Activated CD4-positive, CD25-positive, alpha-beta regulatory T cell (primary cell): Measurements from ENCODE around the gene CMTM8.
A peak's percentile ranks its signal among the peaks of the same experiment; 100 is the strongest.
"Not testable (repeated sequence)": the region's sequence is repeated elsewhere in the genome, so short reads cannot be mapped to it uniquely, and the experiment has no call there.

Experiments
- DNase-seq, 4 experiments: peaks; one replicate each; lab custom pipeline; 2025; lab: John Stamatoyannopoulos, UW

Gene CMTM8

GRCh38 chr3:32379831-32380500, 141.5 kb downstream of the CMTM8 start:
- no peak for DNase-seq

DNA sequence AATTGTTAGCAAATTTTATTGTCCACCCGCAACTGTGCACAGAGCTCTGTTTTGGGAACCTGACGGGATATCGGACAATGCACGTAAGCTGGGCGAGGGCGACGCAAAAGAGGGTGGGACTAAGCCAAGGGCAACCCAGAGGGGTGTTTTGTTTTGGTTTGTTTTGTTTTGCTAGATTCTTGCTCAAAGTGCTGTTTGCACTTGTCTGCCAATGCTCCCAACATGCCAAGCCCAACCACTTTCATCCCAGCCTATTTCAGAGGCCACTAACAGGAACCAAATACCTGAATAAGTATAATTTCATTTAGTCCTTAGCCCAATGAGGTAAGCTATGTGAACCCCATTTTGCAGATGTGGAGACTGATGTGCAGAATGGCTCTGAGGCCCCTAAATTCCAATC, 143.4 kb downstream of the CMTM8 start:
- no peak for DNase-seq

DNA sequence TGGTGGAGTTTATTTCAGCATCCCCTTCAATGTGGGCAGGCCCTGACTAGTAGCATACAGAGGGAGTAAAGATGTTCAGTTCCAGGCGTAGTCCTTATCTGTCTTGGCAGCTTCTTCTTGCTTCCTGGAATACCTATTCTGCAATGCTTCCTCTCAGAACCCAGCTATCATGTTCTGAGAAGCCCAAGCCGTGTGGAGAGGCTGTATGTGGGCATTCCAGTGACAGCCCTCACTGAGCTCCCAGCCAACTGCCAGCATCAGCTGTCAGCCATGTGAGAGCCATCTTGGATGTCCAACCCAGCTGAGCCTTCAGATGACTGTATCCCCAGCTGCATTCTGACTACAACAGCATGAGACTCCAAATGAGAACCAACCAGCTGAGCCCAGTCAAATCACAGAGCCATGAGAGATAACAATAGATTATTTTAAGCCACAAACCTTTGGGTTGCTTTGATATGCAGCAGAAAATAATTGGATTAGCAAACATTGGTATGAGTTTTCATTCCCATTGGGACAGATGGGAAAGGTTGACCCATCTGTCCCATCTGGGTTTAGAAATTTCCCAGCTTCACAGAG, 144.7 kb downstream of the CMTM8 start:
- DNase-seq: no peak

DNA sequence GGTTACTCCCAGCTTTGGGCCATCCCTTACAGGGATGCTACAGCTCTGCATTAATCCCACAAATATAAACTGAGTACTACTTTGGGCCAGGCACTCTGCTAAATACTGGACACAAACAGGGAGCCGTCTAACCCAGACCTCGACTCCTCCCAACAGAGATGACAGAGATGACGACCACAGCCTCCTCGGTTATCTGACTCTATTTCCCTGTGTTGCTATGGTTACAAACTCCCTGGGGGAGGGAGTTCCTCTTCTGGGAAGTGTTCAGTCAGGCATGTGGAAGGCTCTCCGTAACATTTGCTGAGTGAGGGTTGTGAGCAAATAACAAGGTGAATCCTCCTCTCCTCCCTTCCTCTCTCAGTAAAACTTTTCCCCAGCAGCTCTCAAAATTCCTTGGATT, 146.5 kb downstream of the CMTM8 start:
- no peak for DNase-seq

DNA sequence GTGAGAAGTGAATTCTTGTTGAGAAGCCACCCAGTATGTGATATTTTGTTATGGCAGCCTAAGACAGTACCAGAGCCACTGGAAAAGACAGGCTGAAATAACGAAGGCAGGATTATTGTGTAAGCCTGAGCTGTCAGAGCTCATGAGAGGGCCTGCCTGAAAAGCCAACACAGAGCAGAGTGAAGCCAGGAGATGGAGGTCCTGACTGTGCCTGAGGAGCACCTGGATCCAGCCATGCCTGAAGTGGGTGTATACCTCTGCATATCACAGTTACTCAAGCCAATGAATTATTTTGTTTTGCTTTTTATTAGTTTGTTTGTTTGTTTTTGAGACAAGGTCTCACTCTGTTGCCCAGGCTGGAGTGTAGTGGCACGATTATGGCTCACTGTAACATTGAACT, 149.0 kb downstream of the CMTM8 start:
- DNase-seq: no peak

- DNase-seq: not testable (repeated sequence)
Observed at GRCh38 chr3:32389577-32389976, 151.1 kb downstream of the CMTM8 start.

DNA sequence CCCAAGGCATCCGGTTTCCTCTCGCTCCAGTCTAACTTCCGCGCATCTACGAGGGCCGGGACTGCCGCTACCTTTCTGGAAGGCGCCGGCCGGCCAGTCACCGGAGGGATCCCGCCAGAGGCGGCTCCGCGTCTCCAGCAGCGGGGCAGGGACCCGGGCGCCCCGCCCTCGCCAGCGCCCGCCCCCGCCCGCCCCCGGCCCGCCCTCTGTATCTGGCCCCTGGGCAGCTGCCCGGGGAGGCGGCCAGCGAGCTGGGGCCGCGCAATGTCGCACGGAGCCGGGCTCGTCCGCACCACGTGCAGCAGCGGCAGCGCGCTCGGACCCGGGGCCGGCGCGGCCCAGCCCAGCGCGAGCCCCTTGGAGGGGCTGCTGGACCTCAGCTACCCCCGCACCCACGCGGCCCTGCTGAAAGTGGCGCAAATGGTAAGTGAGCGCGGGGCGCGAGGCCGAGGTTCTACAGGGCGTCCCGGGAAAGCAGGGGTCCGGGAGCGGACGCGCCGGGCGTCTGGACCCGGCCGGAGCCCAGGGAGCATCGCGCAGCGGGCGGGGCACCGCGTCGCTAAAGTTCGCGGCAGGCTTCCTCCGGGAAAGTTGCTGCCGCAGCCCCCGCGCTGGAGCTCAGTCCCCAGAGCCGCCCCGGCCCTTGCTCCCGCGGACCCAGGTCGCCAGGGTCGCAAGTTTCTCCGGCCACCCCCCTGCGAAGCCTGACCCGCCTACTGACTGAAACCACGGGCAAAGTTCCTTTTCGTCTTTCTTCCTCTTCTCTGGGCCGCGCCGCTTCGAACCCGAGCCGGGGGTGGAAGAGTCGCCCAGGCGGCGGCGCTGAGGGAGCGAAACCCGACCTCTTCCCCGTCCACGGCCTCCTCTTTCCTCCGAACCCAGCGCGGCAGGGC, 153.4 kb downstream of the CMTM8 start, which contains the start of gene CMTM7:
Gene CMTM7, plus strand, starts transcription at position 211 of the 893 bp plus-strand sequence. Its CDS starts 54 bp downstream, at position 265.
- DNase-seq: peak; percentile 3 to 31 (median 26)

GRCh38 chr3:32392536-32393302, 154.2 kb downstream of the CMTM8 start:
- peak in 1 of 4 experiments; percentile 8 for DNase-seq

- no peak for DNase-seq
Observed at GRCh38 chr3:32395496-32395895, 157.0 kb downstream of the CMTM8 start.

GRCh38 chr3:32397941-32398340, 159.5 kb downstream of the CMTM8 start:
- DNase-seq: no peak

DNA sequence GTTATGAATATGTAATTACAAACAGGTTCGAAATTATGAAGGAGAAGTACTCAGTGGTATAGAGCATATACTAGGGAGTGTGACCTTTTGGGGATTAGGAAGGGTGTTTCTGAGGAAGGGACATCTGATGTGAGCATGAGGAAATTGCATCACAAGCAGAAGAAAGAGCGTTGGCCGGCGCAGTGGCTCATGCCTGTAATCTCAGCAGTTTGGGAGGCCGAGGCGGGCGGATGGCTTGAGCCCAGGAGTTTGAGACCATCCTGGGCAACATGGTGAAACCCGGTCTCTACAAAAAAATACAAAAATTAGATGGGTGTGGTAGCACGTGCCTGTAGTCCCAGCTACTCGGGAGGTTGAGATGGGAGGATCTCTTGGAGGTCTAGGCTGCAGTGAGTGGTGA, 160.1 kb downstream of the CMTM8 start:
- DNase-seq: no peak

DNA sequence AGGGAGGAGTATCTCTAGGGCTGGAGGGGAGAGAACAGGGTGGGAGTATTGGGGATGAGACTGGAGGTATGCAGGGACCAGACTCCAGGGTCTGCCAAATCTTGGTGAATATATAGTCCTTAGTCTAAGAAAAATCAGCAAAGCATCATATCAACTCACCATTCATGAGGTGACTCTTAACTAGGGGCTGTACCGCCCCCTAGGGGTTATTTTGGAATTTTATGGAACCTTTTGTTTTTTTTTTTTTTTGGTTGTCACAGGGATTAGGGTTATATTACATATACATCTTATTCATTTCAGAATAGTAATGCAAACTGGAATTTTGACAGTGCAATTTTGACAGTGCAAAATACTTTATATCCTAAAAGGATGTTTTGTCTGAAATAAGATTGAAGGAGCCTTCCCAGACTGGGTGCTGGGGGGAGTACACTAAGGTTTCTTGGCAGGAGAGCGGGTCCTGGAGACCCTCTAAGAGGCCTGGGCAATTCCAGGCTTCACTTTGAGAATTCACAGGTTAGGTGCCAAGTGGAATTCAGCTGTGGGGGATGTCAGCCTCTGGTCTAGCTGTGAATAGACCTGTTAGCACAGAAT, 160.6 kb downstream of the CMTM8 start:
- DNase-seq: peak in 2 of 4 experiments; percentile 5 to 13

DNA sequence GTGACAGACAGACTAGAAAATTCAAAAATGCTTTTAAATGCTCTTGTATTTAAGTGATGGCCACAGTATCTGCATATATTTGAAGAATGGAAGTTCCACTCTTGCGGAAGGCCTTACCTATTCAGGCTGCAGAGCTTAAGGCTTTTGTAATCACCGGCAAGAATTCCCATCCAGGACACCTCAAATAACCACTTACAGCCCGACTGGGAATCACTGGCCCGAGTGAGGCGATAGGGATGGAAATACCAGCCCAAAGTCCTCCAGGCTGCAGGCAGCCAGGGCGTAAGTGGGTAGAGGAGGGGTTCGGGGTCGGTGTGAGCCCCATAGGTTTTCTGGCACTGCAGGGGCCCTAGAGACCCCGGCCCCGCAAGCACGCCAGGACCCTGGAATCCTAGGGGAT, 162.6 kb downstream of the CMTM8 start:
- DNase-seq: no peak

DNA sequence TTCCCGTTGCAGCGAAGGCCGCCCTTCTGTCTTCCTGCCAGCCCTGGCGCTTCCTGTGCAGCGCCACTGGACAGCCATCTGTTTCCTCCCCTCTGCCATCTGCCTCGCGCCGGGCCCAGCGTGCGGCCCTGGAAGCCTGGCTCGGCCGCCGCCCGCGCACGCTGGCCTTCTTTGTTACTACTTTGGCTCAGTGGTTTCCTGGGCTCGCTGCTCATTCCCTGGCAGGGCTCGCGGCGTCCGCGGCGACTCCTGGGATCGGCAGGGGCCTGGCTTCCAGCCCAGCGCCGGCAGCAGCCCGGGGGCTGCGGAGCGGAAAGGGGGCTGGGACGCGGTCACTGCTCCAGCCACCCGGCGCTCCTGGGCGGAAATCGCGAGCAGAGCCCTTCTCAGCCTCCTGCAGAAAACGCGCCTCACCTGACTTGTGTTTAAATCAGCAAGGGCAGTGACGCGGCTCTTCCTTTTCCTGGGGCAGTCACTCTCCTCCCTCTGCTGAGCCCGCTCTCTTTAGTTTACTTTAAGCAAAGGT, 163.1 kb downstream of the CMTM8 start:
- peak; percentile 7 to 59 (median 32) for DNase-seq

GRCh38 chr3:32403663-32404062, 165.2 kb downstream of the CMTM8 start:
- no peak for DNase-seq

DNA sequence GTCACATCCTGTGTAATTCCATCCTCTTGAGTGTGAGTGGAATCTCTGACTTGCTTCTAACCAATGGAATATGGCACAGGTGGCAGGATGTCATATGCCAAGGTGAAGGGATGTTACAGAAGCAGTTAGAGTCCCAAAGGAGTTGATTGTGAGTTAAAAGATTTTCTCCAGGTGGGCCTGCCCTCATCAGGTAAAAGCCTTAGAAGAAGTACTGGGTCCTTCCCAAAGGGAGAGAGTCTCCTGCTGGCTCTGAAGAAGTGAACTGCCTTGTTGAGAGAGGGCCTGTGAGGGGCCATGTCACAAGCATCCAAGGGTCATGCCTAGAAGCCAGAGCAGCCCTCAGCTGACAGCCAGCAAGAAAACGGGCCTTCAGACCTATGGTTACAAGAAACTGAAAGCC, 166.2 kb downstream of the CMTM8 start:
- no peak for DNase-seq

GRCh38 chr3:32405155-32405554, 166.7 kb downstream of the CMTM8 start:
- no peak for DNase-seq

- DNase-seq: no peak
Observed at GRCh38 chr3:32405711-32406323, 167.3 kb downstream of the CMTM8 start.

GRCh38 chr3:32406486-32407408, 168.3 kb downstream of the CMTM8 start:
- DNase-seq: no peak
